ENCODE data around the gene SLC38A2.

The SLC38A2 gene

DNA sequence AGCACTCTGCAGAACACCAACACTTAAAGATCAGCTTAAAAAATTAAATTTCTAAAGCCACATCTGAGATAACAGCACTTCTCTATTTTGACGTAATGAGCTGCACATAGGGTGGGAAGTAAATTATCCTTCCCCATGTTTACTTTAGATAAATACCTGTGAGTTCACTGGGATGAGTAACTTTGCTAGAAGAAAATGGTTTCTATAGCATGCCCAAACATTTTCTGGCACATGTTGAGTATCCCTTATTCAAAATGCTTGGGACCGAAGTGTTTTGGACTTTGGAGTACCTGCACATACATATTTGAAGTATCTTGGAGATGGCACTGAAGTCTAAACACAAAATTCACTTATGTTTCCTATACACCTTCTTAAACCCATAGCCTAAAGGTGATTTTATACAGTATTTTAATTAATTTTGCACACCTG lies 6.6 kb downstream of the SLC38A2 start:
- peak overlapping the region; percentile 88 for H3K4me3 ChIP-seq (ENCODE audit: control insufficient read depth, low read depth, low read length)
- TF ChIP-seq, protein P1, sequence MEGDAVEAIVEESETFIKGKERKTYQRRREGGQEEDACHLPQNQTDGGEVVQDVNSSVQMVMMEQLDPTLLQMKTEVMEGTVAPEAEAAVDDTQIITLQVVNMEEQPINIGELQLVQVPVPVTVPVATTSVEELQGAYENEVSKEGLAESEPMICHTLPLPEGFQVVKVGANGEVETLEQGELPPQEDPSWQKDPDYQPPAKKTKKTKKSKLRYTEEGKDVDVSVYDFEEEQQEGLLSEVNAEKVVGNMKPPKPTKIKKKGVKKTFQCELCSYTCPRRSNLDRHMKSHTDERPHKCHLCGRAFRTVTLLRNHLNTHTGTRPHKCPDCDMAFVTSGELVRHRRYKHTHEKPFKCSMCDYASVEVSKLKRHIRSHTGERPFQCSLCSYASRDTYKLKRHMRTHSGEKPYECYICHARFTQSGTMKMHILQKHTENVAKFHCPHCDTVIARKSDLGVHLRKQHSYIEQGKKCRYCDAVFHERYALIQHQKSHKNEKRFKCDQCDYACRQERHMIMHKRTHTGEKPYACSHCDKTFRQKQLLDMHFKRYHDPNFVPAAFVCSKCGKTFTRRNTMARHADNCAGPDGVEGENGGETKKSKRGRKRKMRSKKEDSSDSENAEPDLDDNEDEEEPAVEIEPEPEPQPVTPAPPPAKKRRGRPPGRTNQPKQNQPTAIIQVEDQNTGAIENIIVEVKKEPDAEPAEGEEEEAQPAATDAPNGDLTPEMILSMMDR (IDR thresholded peaks at IDR 0.05; ENCODE audit: control insufficient read depth, insufficient read depth, low read depth, low read length, missing control alignments), result no peak
- no peak for DNase-seq (ENCODE audit: low read depth)

DNA sequence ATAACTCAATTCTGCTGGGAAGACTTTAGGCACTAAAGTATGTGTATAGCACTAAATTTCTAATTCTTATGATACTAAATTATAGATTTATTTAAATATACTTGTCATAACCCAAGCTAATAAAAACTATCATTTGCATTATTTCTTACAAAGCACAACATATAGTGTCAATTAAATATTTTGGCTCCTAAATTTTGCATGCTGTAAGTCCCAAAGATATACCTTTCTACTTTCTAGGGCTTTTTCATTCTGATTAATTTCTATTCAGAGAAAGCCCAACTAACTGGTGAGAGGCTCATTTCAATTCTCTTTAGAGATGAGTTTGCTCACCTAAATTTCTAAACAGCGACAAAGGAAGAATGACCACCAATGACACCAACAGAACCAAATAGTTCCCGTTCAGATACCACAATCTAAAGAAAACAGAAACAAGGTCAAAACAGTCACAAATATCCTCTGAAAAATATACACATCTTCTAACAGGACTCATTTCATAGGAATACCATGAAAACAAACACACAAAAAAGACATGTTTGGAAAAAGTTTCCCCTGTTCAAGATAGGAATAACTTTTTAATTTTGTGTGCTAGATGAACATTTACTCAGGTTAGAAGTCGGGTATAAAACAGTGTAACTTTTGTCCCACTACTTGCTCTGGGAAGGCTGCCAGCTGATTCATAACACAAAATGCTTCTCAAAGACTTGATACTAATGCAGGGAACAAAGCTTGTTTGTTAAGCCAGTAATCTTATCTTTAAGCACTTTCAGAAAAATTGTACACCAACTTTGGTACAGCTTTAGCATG lies 7.6 kb downstream of the SLC38A2 start:
- DNase-seq (ENCODE audit: low read depth), result no peak
- peak overlapping the region; percentile 88 for H3K4me3 ChIP-seq (ENCODE audit: control insufficient read depth, low read depth, low read length)
- TF ChIP-seq, protein P1 (IDR thresholded peaks at IDR 0.05; ENCODE audit: control insufficient read depth, insufficient read depth, low read depth, low read length, missing control alignments), result no peak

DNA sequence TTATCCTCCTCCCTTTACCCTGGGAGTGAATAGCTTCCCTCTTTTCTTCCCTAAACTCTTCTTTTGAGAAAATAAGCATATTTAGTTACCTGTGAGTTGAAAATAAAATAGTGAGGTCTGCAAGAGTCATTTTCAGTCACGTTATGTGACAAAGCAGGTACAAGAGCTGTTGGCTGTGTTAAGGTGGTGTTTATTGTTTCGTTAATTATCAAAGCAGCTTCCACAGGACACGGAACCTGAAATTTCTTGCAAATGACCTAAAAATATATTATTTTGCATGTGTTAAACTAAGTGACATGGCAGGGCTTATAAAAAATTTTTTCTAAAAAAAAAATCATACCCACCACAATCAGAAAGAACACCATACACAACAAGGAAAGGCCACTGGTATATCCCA lies 8.3 kb downstream of the SLC38A2 start:
- no peak for DNase-seq (ENCODE audit: low read depth)
- peak overlapping the region; percentile 7 for H3K4me3 ChIP-seq (ENCODE audit: control insufficient read depth, low read depth, low read length)
- TF ChIP-seq, protein P1 (IDR thresholded peaks at IDR 0.05; ENCODE audit: control insufficient read depth, insufficient read depth, low read depth, low read length, missing control alignments), result no peak

DNA sequence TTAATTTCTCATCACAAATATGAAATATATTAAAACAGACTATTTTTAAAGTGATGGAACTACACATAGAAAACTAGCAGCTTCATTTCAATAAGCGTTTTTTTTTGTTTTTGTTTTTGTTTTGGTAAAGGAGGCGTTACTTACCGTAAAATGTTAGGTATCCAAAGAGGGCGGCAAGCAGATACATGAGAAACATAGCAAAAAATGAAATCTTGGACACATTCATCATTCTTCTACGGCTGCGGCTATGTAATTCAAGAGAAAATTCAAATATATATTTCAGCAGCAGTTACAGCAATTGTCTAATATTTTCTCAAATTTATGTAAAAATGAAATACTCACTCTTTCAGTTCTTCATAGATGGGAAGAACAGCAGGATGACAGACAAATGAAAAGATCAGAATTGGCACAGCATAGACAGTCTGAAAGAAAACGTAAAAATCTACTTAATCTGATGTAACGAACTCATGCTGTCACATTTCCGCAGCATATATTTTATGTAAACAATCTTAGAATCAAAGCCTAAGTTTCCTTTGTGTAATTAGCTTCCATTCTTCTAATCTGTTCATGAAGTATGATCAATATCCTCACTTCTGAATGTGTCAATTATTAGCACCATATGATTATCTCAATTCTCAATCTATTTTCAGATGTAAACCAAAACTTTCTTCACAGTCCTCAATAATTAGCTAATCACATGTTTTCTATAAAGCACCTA lies 8.8 kb downstream of the SLC38A2 start:
- DNase-seq (ENCODE audit: low read depth), result no peak
- TF ChIP-seq, protein P1 (IDR thresholded peaks at IDR 0.05; ENCODE audit: control insufficient read depth, insufficient read depth, low read depth, low read length, missing control alignments), result no peak
- no peak overlapping the region; the same call in 1 of the 2 replicates for H3K4me3 ChIP-seq (ENCODE audit: control insufficient read depth, low read depth, low read length)

DNA sequence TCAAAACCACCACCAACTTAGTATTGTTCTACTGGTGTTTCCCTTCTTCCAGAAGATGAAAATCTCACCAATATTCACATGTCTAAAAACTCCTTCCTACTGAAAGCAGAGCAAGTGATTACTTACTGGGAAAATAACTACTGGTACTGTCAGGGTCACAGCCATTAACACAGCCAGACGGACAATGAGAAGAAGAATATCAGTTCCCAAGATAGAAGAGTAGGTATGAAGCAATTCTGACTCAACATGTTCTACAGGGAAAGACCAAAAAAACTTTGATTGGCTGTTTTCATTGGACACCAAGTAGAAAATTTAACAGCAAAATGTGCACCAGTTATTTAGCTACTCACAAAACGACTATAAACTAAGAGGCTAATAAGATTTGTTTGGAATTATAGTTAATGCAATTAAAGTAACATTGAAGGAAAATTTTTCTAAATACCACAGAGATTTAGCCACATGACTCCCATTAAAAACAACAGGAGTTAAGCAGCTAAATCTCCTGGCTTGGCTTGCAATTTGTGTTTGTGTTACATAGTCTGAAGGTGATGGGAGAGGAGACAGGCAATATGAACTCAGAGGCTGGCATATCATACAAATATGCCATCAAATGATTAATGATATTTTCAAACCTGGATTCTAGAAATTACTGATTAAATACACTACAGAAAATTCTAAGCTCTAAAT lies 9.5 kb downstream of the SLC38A2 start:
- no peak overlapping the region for H3K4me3 ChIP-seq (ENCODE audit: control insufficient read depth, low read depth, low read length)
- DNase-seq (ENCODE audit: low read depth), result no peak
- TF ChIP-seq, protein P1 (IDR thresholded peaks at IDR 0.05; ENCODE audit: control insufficient read depth, insufficient read depth, low read depth, low read length, missing control alignments), result no peak

DNA sequence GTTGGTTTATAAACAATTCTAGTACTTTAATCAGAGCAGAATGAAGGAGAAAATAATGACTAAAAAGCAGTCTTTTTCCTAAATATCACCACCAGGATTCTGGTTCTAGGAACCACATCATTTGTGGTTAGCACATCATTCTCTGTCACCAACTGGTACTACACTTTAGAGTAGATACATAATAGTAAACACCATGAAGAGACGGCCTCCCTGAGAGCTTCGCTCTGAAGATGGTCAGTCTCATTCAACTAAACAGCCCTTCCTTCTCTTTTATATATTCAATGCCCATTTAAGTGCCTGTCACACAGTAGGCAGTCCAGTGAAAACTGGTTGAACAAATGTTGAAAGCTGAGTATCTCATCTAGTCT lies 10.9 kb downstream of the SLC38A2 start:
- TF ChIP-seq, protein P1 (IDR thresholded peaks at IDR 0.05; ENCODE audit: control insufficient read depth, insufficient read depth, low read depth, low read length, missing control alignments), result no peak
- no peak overlapping the region for H3K4me3 ChIP-seq (ENCODE audit: control insufficient read depth, low read depth, low read length)
- DNase-seq (ENCODE audit: low read depth), result no peak

Data from AG09309 (cell line).